ENCODE measurements around the gene KIAA0825.

The KIAA0825 gene

GRCh38 chr5:94499806-94500205, 118.6 kb downstream of the KIAA0825 start:
- DNase-seq, result no peak

- DNase-seq, result no peak
These were observed 120.2 kb downstream of the KIAA0825 start for GRCh38 chr5:94498199-94498598.

- no peak for DNase-seq
These were observed 133.3 kb downstream of the KIAA0825 start for GRCh38 chr5:94485067-94485466.

GRCh38 chr5:94481059-94481458, 137.3 kb downstream of the KIAA0825 start:
- DNase-seq, result no peak

- no peak for DNase-seq
These were observed 137.9 kb downstream of the KIAA0825 start for GRCh38 chr5:94480486-94480885.

GRCh38 chr5:94473936-94474335, 144.5 kb downstream of the KIAA0825 start:
- DNase-seq, result no peak

- DNase-seq, result no peak
These were observed 146.9 kb downstream of the KIAA0825 start for GRCh38 chr5:94471521-94471920.

GRCh38 chr5:94470802-94471201, 147.6 kb downstream of the KIAA0825 start:
- DNase-seq, result no peak

- no peak for DNase-seq
These were observed 148.5 kb downstream of the KIAA0825 start for GRCh38 chr5:94469894-94470329.

- no peak for DNase-seq
These were observed 150.2 kb downstream of the KIAA0825 start for GRCh38 chr5:94467954-94468930.

- DNase-seq, result no peak
These were observed 151.0 kb downstream of the KIAA0825 start for GRCh38 chr5:94467346-94467953.

- no peak for DNase-seq
These were observed 154.7 kb downstream of the KIAA0825 start for GRCh38 chr5:94463739-94464138.

GRCh38 chr5:94461131-94461530, 157.3 kb downstream of the KIAA0825 start:
- no peak for DNase-seq

- DNase-seq, result no peak
These were observed 158.5 kb downstream of the KIAA0825 start for GRCh38 chr5:94459915-94460314.

- DNase-seq, result no peak
These were observed 160.6 kb downstream of the KIAA0825 start for GRCh38 chr5:94457788-94458187.

- no peak for DNase-seq
These were observed 172.7 kb downstream of the KIAA0825 start for GRCh38 chr5:94445726-94446125.

- no peak for DNase-seq
These were observed 175.4 kb downstream of the KIAA0825 start for GRCh38 chr5:94442991-94443390.

- no peak for DNase-seq
These were observed 176.3 kb downstream of the KIAA0825 start for GRCh38 chr5:94442076-94442475.

- DNase-seq, result no peak
These were observed 178.4 kb downstream of the KIAA0825 start for GRCh38 chr5:94440015-94440414.

GRCh38 chr5:94433397-94434163, 184.8 kb downstream of the KIAA0825 start:
- DNase-seq, result no peak

- DNase-seq, result no peak
These were observed 185.9 kb downstream of the KIAA0825 start for GRCh38 chr5:94432499-94432898.

GRCh38 chr5:94431696-94432095, 186.7 kb downstream of the KIAA0825 start:
- no peak for DNase-seq

- DNase-seq, result no peak
These were observed 188.8 kb downstream of the KIAA0825 start for GRCh38 chr5:94429566-94429965.
